LNCaP clone FGC (cell line): ENCODE measurements around the gene PRKAG2.
"Not testable (repeated sequence)": the region's sequence is repeated elsewhere in the genome, so short reads cannot be mapped to it uniquely, and the experiment has no call there.

Source experiments
- DNase-seq: peaks from one replicate; pipeline ENCODE4 v3.0.0-alpha.2; 2011; ENCODE audit warnings: low read depth
- H3K4me3 ChIP-seq: 2 replicates; pipeline ENCODE4 v1.5.1; 2011; ENCODE audit warnings: mild to moderate bottlenecking, low read depth, low read length, control low read depth
- CTCF ChIP-seq: IDR thresholded peaks from 2 replicates; pipeline ENCODE4 v1.5.1; 2012; ENCODE audit warnings: mild to moderate bottlenecking; ENCODE audit not compliant: control insufficient read depth, insufficient read depth; ENCODE audit errors: extremely low read depth

Gene PRKAG2

DNA sequence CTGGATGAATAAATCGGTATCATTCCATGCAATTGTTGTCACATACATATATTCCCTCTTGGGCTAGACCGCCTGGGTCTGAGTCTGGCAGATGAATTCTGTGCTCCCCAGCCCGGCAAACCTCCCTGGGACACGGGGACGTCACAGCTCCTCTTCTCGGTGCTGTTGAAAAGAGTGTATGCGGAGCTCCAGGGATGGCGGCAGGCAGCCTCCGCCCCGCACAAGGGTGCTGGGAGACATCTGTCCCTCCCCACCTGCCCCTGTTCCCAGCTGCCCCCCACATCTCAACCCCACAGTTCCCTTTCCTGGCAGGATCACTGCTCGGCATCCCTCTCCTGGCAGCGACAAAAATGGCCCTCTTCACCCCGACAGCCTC is 32.1 kb downstream of the PRKAG2 start:
- no peak for DNase-seq
- no peak for TF ChIP-seq CTCF
- H3K4me3 ChIP-seq, result no peak overlapping the region

DNA sequence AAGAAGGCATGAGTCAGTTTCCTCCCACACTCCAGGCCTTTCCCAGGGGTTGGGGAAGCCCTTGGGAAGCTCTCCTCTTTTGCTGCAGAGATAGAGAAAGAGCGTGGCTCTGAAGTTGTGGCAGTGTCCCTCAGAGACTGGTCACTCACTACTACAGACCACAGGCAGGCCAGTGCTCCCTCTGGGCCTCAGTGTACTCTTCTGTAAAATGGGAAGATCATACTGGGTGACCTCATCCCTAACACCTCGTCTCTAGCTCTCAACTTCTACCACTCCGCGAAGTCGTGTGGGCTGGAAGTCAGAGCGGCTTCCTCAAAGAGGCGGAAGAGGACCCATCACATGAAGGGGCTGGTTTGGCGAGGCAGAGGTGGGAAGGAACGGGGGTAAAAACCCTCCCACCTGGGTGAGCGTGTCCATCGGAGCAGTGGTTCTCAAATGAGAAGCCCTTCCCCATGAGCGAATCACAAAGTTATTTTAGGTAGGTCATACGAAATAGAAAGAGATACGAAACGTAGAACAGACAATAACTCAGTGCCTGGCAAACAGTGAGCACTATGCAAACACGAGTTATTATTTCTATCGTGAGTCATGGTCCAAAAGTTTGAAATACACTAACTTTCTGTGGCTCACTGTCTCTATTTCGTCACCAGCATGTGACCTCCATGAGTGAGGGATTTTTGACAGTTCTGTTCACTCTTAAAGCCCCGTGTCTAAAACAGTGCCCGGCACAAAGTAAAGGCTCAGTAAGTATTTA is 32.7 kb downstream of the PRKAG2 start:
- no peak for TF ChIP-seq CTCF
- no peak for DNase-seq
- no peak overlapping the region for H3K4me3 ChIP-seq

DNA sequence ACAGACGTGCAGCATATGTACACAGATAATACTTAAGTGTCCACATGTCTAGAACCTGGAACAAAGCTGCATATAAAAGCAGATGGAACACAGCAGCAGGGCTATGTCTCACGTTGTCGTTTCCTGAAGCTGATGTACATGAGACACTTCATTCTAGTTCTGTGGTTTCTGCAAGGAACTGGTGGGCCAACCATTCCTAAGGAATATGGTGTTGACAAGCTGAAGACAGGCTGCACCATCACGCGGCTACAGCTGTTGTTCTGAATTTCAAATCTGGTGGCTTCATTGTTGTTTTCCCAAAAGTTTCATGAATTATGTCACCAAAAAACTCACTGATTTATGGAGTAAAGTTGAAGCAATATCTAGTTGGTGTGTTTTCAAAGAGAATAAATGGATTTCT is 33.7 kb downstream of the PRKAG2 start:
- no peak for DNase-seq
- no peak overlapping the region for H3K4me3 ChIP-seq
- TF ChIP-seq CTCF, result no peak

GRCh38 chr7:151841395-151842051 is 35.4 kb downstream of the PRKAG2 start:
- DNase-seq, H3K4me3 ChIP-seq: not testable (repeated sequence)

GRCh38 chr7:151840088-151840910 is 36.6 kb downstream of the PRKAG2 start:
- no peak for TF ChIP-seq CTCF
- no peak overlapping the region for H3K4me3 ChIP-seq
- no peak for DNase-seq

- no peak for DNase-seq
- no peak overlapping the region for H3K4me3 ChIP-seq
- TF ChIP-seq CTCF, result no peak
Observed at GRCh38 chr7:151839451-151839921, 37.4 kb downstream of the PRKAG2 start.

DNA sequence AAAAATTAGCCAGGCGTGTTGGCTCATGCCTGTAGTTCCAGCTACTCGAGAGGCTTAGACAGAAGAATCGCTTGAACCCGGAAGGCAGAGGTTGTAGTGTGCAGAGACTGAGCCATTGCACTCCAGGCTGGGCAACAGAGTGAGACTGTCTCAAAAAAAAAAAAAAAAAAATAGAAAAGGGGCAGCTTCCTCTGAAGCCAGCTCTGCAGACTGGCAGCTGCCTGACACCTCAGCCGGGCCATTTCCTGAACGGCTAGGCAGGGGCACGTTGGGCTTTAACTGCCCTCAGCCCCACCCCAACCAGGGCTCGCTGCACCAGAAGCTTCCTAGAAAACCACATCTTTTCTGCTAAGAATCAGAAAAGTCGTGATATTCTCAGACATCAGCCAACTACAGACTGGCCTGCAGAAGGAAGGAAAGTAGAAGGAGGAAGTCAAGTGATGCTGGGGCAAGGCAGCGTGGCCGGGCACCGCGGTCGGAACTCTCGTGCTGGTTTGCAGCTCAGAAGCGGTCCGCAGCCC is 38.0 kb downstream of the PRKAG2 start:
- no peak for TF ChIP-seq CTCF
- H3K4me3 ChIP-seq, result no peak overlapping the region
- no peak for DNase-seq
